HepG2 (cell line): Measurements from ENCODE around the gene OSBPL10. TPM values are rescaled to one million over a fixed set of nuclear protein-coding genes. Genes with fewer than 3 reads are reported as not detected.
A peak's percentile ranks its signal among the peaks of the same experiment; 100 is the strongest.

Experiments
- ATAC-seq: fragments of 200-7000 bp; cut with Tn5 transposase; 3 replicates; pipeline ENCODE4 v1.9.1; 2020; ENCODE audit warnings: mild to moderate bottlenecking, moderate library complexity
- BruUV-seq: library from RNA; stranded (reverse); fragments of 400-500 nt; replicated peaks from 2 replicates; lab custom pipeline; 2021; lab: Mats Ljungman, UMichigan
- CTCF ChIA-PET: fragments of 300-600 bp; formaldehyde crosslinking; extraction: SDS; loops from one replicate; lab custom pipeline; 2021; ENCODE audit warnings: low total read pairs, inconsistent platforms, low intra/inter-chr PET ratio; lab: Yijun Ruan, JAX
- POLR2A ChIA-PET: fragments of 350-600 bp; sonication (Branson Sonifier 250); formaldehyde crosslinking; loops from one replicate; lab custom pipeline; 2020; ENCODE audit warnings: antibody characterized with exemption, inconsistent platforms; lab: Yijun Ruan, JAX
- DNase-seq: peaks from one replicate; pipeline ENCODE4 v3.0.0-alpha.2; 2015; ENCODE audit warnings: low spot score
- FAIRE-seq: peaks from 3 replicates; lab custom pipeline; 2011; peaks lifted over from hg19 to GRCh38; lab: Jason Lieb, UNC
- H2AFZ ChIP-seq: one replicate; pipeline ENCODE4 v1.6.1; 2011; ENCODE audit warnings: low read length, inconsistent platforms
- H3K27ac ChIP-seq: fragments of 300-600 bp; 3 replicates; pipeline ENCODE4 v1.8.0; 2011; ENCODE audit warnings: mixed run types, mild to moderate bottlenecking, mixed read lengths, low read length, inconsistent platforms; ENCODE audit not compliant: insufficient read depth; ENCODE audit errors: extremely low read length
- H3K27me3 ChIP-seq, 2 experiments: fragments of 200-600 bp in 1 of 2; 2 replicates in 1 of 2; 3 replicates in 1 of 2; pipeline versions ENCODE4 v1.6.0 to v1.8.0; 2011; ENCODE audit warnings: low read length in 2 of 2, mild to moderate bottlenecking in 2 of 2, moderate library complexity in 2 of 2, inconsistent platforms in 1 of 2; ENCODE audit not compliant: insufficient read depth in 2 of 2, control insufficient read depth in 1 of 2
- H3K36me3 ChIP-seq, 2 experiments: fragments of 200-600 bp in 1 of 2; replicated peaks in 1 of 2; 2 replicates in 1 of 2; 3 replicates in 1 of 2; pipeline versions ENCODE4 v1.5.1 to v1.8.0; 2011; ENCODE audit warnings: low read length in 2 of 2, inconsistent platforms in 1 of 2; ENCODE audit not compliant: insufficient read depth in 2 of 2, control insufficient read depth in 1 of 2
- H3K4me1 ChIP-seq: 2 replicates; pipeline ENCODE4 v1.5.1; 2012; ENCODE audit warnings: low read length, inconsistent platforms; ENCODE audit not compliant: insufficient read depth
- H3K4me2 ChIP-seq: 2 replicates; pipeline ENCODE4 v1.6.0; 2011; ENCODE audit warnings: low read depth, low read length, inconsistent platforms
- H3K4me3 ChIP-seq, 3 experiments: fragments of 200-600 bp in 1 of 3; sonication (generic), shearing (Covaris generic) in 1 of 3; replicated peaks in 1 of 3; 2 replicates each; pipeline ENCODE4 v1.5.1; 2011 to 2016; ENCODE audit warnings: low read length in 3 of 3, inconsistent platforms in 2 of 3, low read depth in 2 of 3, mild to moderate bottlenecking in 2 of 3, control low read depth in 1 of 3, mixed read lengths in 1 of 3; ENCODE audit not compliant: insufficient read depth in 1 of 3
- H3K79me2 ChIP-seq: one replicate; pipeline ENCODE4 v1.6.1; 2011; ENCODE audit warnings: low read length, inconsistent platforms; ENCODE audit not compliant: insufficient read depth
- H3K9ac ChIP-seq: 2 replicates; pipeline ENCODE4 v1.6.0; 2011; ENCODE audit warnings: mild to moderate bottlenecking, low read depth, low read length, inconsistent platforms; ENCODE audit not compliant: insufficient read depth
- H3K9me3 ChIP-seq: 2 replicates; pipeline ENCODE4 v1.5.1; 2012; ENCODE audit warnings: mild to moderate bottlenecking, low read length
- H4K20me1 ChIP-seq: 2 replicates; pipeline ENCODE4 v1.6.0; 2011; ENCODE audit warnings: inconsistent platforms, mild to moderate bottlenecking, low read length, moderate library complexity; ENCODE audit not compliant: insufficient read depth
- AGO2 ChIP-seq: fragments of 200-400 bp; formaldehyde crosslinking; optimal IDR thresholded peaks from 2 replicates; pipeline ENCODE3; 2017; ENCODE audit warnings: mild to moderate bottlenecking, low read depth, low read length, moderate library complexity
- HNRNPL ChIP-seq: fragments of 200-400 bp; formaldehyde crosslinking; IDR thresholded peaks from 2 replicates; pipeline ENCODE4 v1.6.1; 2017; ENCODE audit warnings: mild to moderate bottlenecking, low read depth, low read length
- MTA1 ChIP-seq: sonication (generic); formaldehyde crosslinking; IDR thresholded peaks from 2 replicates; pipeline ENCODE4 v1.4.0; 2020; ENCODE audit warnings: missing genetic modification reagents, mild to moderate bottlenecking, borderline replicate concordance
- NRL ChIP-seq: sonication (generic); formaldehyde crosslinking; IDR thresholded peaks from 2 replicates; pipeline ENCODE4 v1.5.0; 2020; ENCODE audit warnings: missing genetic modification reagents, mild to moderate bottlenecking, moderate library complexity, borderline replicate concordance
- RBM22 ChIP-seq: fragments of 200-400 bp; formaldehyde crosslinking; optimal IDR thresholded peaks from 2 replicates; pipeline ENCODE3; 2017; ENCODE audit warnings: mild to moderate bottlenecking, low read length, moderate library complexity
- SPEN ChIP-seq: sonication (generic); formaldehyde crosslinking; IDR thresholded peaks from 2 replicates; pipeline ENCODE4 v1.5.1; 2020; ENCODE audit warnings: low read depth, mild to moderate bottlenecking, missing genetic modification reagents
- ZFAT ChIP-seq: sonication (generic); formaldehyde crosslinking; conservative IDR thresholded peaks from 2 replicates; pipeline ENCODE4 v1.8.1; 2023; ENCODE audit warnings: missing genetic modification reagents, inconsistent platforms
- ZNF687 ChIP-seq: sonication (generic); formaldehyde crosslinking; IDR thresholded peaks from 2 replicates; pipeline ENCODE4 v1.5.1; 2020; ENCODE audit warnings: mild to moderate bottlenecking, missing genetic modification reagents, moderate library complexity
- ZNF891 ChIP-seq: sonication (generic); formaldehyde crosslinking; IDR thresholded peaks from 2 replicates; pipeline ENCODE4 v1.5.0; 2020; ENCODE audit warnings: mild to moderate bottlenecking, missing genetic modification reagents
- WGBS: methylation state at CpG from one replicate; pipeline ENCODE4 v1.1.6; 2017; ENCODE audit warnings: low lambda C conversion rate; 5-methylcytosine and 5-hydroxymethylcytosine counted together
- in situ Hi-C: cut with HindIII; loops from 2 replicates; pipeline ENCODE4 v1.10.0; 2017; ENCODE audit warnings: low pct_unique_long_range_greater_than_20kb; ENCODE audit not compliant: extremely low pct_ligation_motif_present
- intact Hi-C: fragments of 100-400 bp; cut with micrococcal nuclease; formaldehyde crosslinking; loops from one replicate; pipeline ENCODE4 v1.10.0; 2022; ENCODE audit not compliant: unreplicated experiment
- polyA plus RNA-seq, 8 experiments: library from polyadenylated mRNA; depleted of rRNA in 3 of 8; stranded (reverse) in 7 of 8; unstranded in 1 of 8; fragments of >200 nt; fragmentation: Illumina TruSeq in 4 of 8; extraction: Trizol in 4 of 8; gene quantifications; 2 replicates each; pipeline versions ENCODE4 v1.2.1 to v1.2.3, GENCODE V29; 2011 to 2016; ENCODE audit warnings: low read depth in 4 of 8, missing spikeins in 1 of 8, mixed read lengths in 1 of 8; ENCODE audit not compliant: insufficient read depth in 1 of 8
- total RNA-seq, 5 experiments: library from RNA; depleted of rRNA; stranded (reverse); fragments of >200 nt; fragmentation: Illumina TruSeq; extraction: Trizol; gene quantifications; 2 replicates each; pipeline ENCODE4 v1.2.3, GENCODE V29; 2016; ENCODE audit warnings: low read depth in 1 of 5

Gene OSBPL10
- total and polyA plus RNA-seq, 2 of the 13 experiments (the other 11 are each of a cell fraction or from before 2014, with no cell fraction given), result 10.3 to 28.6 TPM

GRCh38 chr3:31648286-31648968 is 332.6 kb downstream of the OSBPL10 start:
- intact Hi-C loops, result no loop called here
- no peak overlapping the region for H3K27ac ChIP-seq
- peaks cover 9 to 16% of the 10 kb centered on the region in 2 experiments; a peak in 3 of 5 replicates for H3K36me3 ChIP-seq
- H3K9me3 ChIP-seq, result peaks cover 27% of the 10 kb centered on the region; the same call in 1 of the 2 replicates
- BruUV-seq, result no TSS peak
- no peak for FAIRE-seq
- H3K27me3 ChIP-seq, result no peaks in the 10 kb centered on the region
- H3K79me2 ChIP-seq, result no peaks in the 10 kb centered on the region
- H3K9ac ChIP-seq, result no peak overlapping the region
- DNase-seq, result no peak
- H2AFZ ChIP-seq, result no peak overlapping the region
- no peak overlapping the region for H3K4me2 ChIP-seq
- TF ChIP-seq RBM22 (peak; percentile 78), MTA1 (CRISPR knock-in tag) (no peak), ZNF687 (CRISPR knock-in tag) (0 out of 2 replicates have a peak, but pooled peaks have one; percentile 12), AGO2 (peak; percentile 79), ZNF891 (CRISPR knock-in tag) (0 out of 2 replicates have a peak, but pooled peaks have one; percentile 22), HNRNPL (0 out of 2 replicates have a peak, but pooled peaks have one; percentile 49), NRL (0 out of 2 replicates have a peak, but pooled peaks have one; percentile 32), ZFAT (CRISPR knock-in tag) (no peak), SPEN (CRISPR knock-in tag) (no peak)
- in situ Hi-C loops, result no loop called here
- H3K4me3 ChIP-seq, result no peak overlapping the region
- CTCF ChIA-PET, result no interaction called here
- POLR2A ChIA-PET, result no interaction called here
- peaks cover 4% of the 10 kb centered on the region for H3K4me1 ChIP-seq
- no peaks in the 10 kb centered on the region for H4K20me1 ChIP-seq
- ATAC-seq, result peak; percentile 44
- WGBS, result 100% methylated on average over 2 of the region's 4 CpGs
